ENCODE data around the gene THOC2. TPM values are rescaled to one million over a fixed set of nuclear protein-coding genes. Genes with fewer than 3 reads are reported as not detected.

The THOC2 gene
- total and polyA plus RNA-seq, 2 experiments from 2014 or later: 47.8 to 53.4 TPM

GRCh38 chrX:123570011-123570590, 162.8 kb downstream of the THOC2 start:
- 76 to 80% methylated on average over 3 of the region's 3 CpGs for WGBS, 2 experiments (ENCODE audit: low coverage in 1 of 2, low lambda C conversion rate in 2 of 2, missing lambda C conversion rate in 2 of 2)
- Histone ChIP-seq H3K9me2 (ENCODE audit: insufficient read depth) (no peaks in the 10 kb centered on the region), H3K4me2 (ENCODE audit: unreplicated experiment) (no peak overlapping the region), H3K9ac (no peak overlapping the region), H3K4me1 (ENCODE audit: insufficient read depth) (no peaks in the 10 kb centered on the region), H3K36me3 (ENCODE audit: low read depth) (no peaks in the 10 kb centered on the region), H2AFZ (no peak overlapping the region), H3F3A (ENCODE audit: insufficient read depth) (no peaks in the 10 kb centered on the region), H3K79me2 (ENCODE audit: insufficient read depth) (no peaks in the 10 kb centered on the region), H3K4me3 (no peak overlapping the region), H3K27me3 (replicated peaks; ENCODE audit: insufficient read depth) (no peaks in the 10 kb centered on the region), H3K27ac (no peak overlapping the region), H4K20me1 (ENCODE audit: insufficient read depth) (no peaks in the 10 kb centered on the region), H3K9me3 (ENCODE audit: low read depth) (no peaks in the 10 kb centered on the region)
- in situ Hi-C loops (cut with MboI): no loop called here
- DNase-seq: no peak
- TF ChIP-seq EZH2 (IDR thresholded peaks at IDR 0.05; ENCODE audit: insufficient read depth, poor library complexity, severe bottlenecking) (no peak), EZH2phosphoT487 (IDR thresholded peaks at IDR 0.05; ENCODE audit: insufficient read depth, low read depth) (no peak)

- TF ChIP-seq EZH2 (IDR thresholded peaks at IDR 0.05; ENCODE audit: insufficient read depth, poor library complexity, severe bottlenecking): no peak
- no peak for TF ChIP-seq EZH2phosphoT487 (IDR thresholded peaks at IDR 0.05; ENCODE audit: insufficient read depth, low read depth)
- Histone ChIP-seq H3K4me3 (no peak overlapping the region), H3K9me3 (ENCODE audit: low read depth) (no peaks in the 10 kb centered on the region), H3K4me1 (ENCODE audit: insufficient read depth) (no peaks in the 10 kb centered on the region), H3F3A (ENCODE audit: insufficient read depth) (no peaks in the 10 kb centered on the region), H3K27ac (no peak overlapping the region), H3K9ac (no peak overlapping the region), H3K4me2 (ENCODE audit: unreplicated experiment) (no peak overlapping the region), H3K27me3 (replicated peaks; ENCODE audit: insufficient read depth) (no peaks in the 10 kb centered on the region), H3K36me3 (ENCODE audit: low read depth) (no peaks in the 10 kb centered on the region), H4K20me1 (ENCODE audit: insufficient read depth) (no peaks in the 10 kb centered on the region), H2AFZ (no peak overlapping the region), H3K79me2 (ENCODE audit: insufficient read depth) (no peaks in the 10 kb centered on the region), H3K9me2 (ENCODE audit: insufficient read depth) (no peaks in the 10 kb centered on the region)
- in situ Hi-C loops (cut with MboI): no loop called here
- no peak for DNase-seq
- 79 to 85% methylated on average over 2 to 4 of the region's 4 CpGs for WGBS, 2 experiments (ENCODE audit: low coverage in 1 of 2, low lambda C conversion rate in 2 of 2, missing lambda C conversion rate in 2 of 2)
Measured at GRCh38 chrX:123563167-123563566, 169.7 kb downstream of the THOC2 start.

GRCh38 chrX:123562342-123563146, 170.3 kb downstream of the THOC2 start:
- WGBS, 2 experiments (ENCODE audit: low coverage in 1 of 2, low lambda C conversion rate in 2 of 2, missing lambda C conversion rate in 2 of 2): 88 to 95% methylated on average over 8 to 28 of the region's 32 CpGs
- Histone ChIP-seq H3K4me1 (ENCODE audit: insufficient read depth) (no peaks in the 10 kb centered on the region), H3K4me2 (ENCODE audit: unreplicated experiment) (no peak overlapping the region), H3K9me2 (ENCODE audit: insufficient read depth) (no peaks in the 10 kb centered on the region), H3K9ac (no peak overlapping the region), H3K27ac (no peak overlapping the region), H3K36me3 (ENCODE audit: low read depth) (no peaks in the 10 kb centered on the region), H3K27me3 (replicated peaks; ENCODE audit: insufficient read depth) (no peaks in the 10 kb centered on the region), H3K4me3 (no peak overlapping the region), H3K79me2 (ENCODE audit: insufficient read depth) (no peaks in the 10 kb centered on the region), H3F3A (ENCODE audit: insufficient read depth) (no peaks in the 10 kb centered on the region), H2AFZ (no peak overlapping the region), H4K20me1 (ENCODE audit: insufficient read depth) (no peaks in the 10 kb centered on the region), H3K9me3 (ENCODE audit: low read depth) (no peaks in the 10 kb centered on the region)
- no peak for DNase-seq
- in situ Hi-C loops (cut with MboI): no loop called here
- TF ChIP-seq EZH2 (IDR thresholded peaks at IDR 0.05; ENCODE audit: insufficient read depth, poor library complexity, severe bottlenecking) (no peak), EZH2phosphoT487 (IDR thresholded peaks at IDR 0.05; ENCODE audit: insufficient read depth, low read depth) (no peak)

GRCh38 chrX:123561439-123562215, 171.2 kb downstream of the THOC2 start:
- Histone ChIP-seq H3K79me2 (ENCODE audit: insufficient read depth) (no peaks in the 10 kb centered on the region), H3K27me3 (replicated peaks; ENCODE audit: insufficient read depth) (no peaks in the 10 kb centered on the region), H3K4me3 (no peak overlapping the region), H3K27ac (no peak overlapping the region), H3K4me1 (ENCODE audit: insufficient read depth) (no peaks in the 10 kb centered on the region), H3K9ac (no peak overlapping the region), H3K9me2 (ENCODE audit: insufficient read depth) (no peaks in the 10 kb centered on the region), H3F3A (ENCODE audit: insufficient read depth) (no peaks in the 10 kb centered on the region), H3K9me3 (ENCODE audit: low read depth) (no peaks in the 10 kb centered on the region), H4K20me1 (ENCODE audit: insufficient read depth) (no peaks in the 10 kb centered on the region), H3K4me2 (ENCODE audit: unreplicated experiment) (no peak overlapping the region), H3K36me3 (ENCODE audit: low read depth) (no peaks in the 10 kb centered on the region), H2AFZ (no peak overlapping the region)
- TF ChIP-seq EZH2phosphoT487 (IDR thresholded peaks at IDR 0.05; ENCODE audit: insufficient read depth, low read depth) (no peak), EZH2 (IDR thresholded peaks at IDR 0.05; ENCODE audit: insufficient read depth, poor library complexity, severe bottlenecking) (no peak)
- in situ Hi-C loops (cut with MboI): no loop called here
- no peak for DNase-seq
- 92 to 95% methylated on average over 12 to 20 of the region's 28 CpGs for WGBS, 2 experiments (ENCODE audit: low coverage in 1 of 2, low lambda C conversion rate in 2 of 2, missing lambda C conversion rate in 2 of 2)
